AG04449 (cell line): Measurements from ENCODE around the gene RIPOR3.

Experiments used
- CTCF ChIA-PET: fragments of 350-600 bp; formaldehyde crosslinking; extraction: SDS; loops from one replicate; lab custom pipeline; 2021; ENCODE audit warnings: antibody characterized with exemption; lab: Yijun Ruan, JAX
- POLR2A ChIA-PET: fragments of 400-600, 350-600 bp; formaldehyde crosslinking; extraction: SDS; loops from one replicate; lab custom pipeline; 2020; ENCODE audit warnings: antibody characterized with exemption, inconsistent platforms; lab: Yijun Ruan, JAX
- DNase-seq: peaks from one replicate; pipeline ENCODE4 v3.0.0-alpha.2; 2010; ENCODE audit warnings: low read depth, low spot score
- H3K4me3 ChIP-seq: 2 replicates; pipeline ENCODE4 v1.5.1; 2011; ENCODE audit warnings: low read depth, mild to moderate bottlenecking, control low read depth, low read length
- TF ChIP-seq, protein P1 (sequence below): IDR thresholded peaks from one replicate; pipeline ENCODE4 v1.5.1; 2011; ENCODE audit warnings: mild to moderate bottlenecking, moderate library complexity, low read length, control low read depth, inconsistent platforms; ENCODE audit not compliant: insufficient read depth; ENCODE audit errors: missing control alignments

RIPOR3 gene

DNA sequence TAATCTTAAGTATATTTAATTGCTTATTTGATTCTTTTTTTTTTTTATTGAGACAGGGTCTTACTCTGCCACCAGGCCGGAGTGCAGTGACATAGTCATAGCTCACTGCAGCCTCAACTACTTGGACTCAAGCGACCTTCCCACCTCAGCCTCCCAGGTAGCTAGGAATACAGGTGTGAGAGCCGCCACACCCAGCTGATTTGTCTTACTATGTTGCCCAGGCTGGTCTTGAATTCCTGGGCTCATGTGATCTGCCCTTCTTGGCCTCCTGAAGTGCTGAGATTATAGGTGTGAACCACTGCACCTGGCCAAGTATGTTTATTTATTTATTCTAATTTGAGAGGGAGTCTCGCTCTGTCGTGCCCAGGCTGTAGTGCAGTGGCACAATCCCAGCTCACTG is 142.9 kb downstream of the RIPOR3 start:
- ChIA-PET POLR2A (interaction anchor here (0.7 kb wide), 1 partner anchor 324 kb away, joined by 3 read pairs; no protein-coding TSS in a partner anchor), CTCF (interaction anchor here (1.0 to 1.7 kb wide), 4 partner anchors 13 to 463 kb away, joined by 3 to 4 read pairs (median 4); no protein-coding TSS in a partner anchor)
- TF ChIP-seq, protein P1, sequence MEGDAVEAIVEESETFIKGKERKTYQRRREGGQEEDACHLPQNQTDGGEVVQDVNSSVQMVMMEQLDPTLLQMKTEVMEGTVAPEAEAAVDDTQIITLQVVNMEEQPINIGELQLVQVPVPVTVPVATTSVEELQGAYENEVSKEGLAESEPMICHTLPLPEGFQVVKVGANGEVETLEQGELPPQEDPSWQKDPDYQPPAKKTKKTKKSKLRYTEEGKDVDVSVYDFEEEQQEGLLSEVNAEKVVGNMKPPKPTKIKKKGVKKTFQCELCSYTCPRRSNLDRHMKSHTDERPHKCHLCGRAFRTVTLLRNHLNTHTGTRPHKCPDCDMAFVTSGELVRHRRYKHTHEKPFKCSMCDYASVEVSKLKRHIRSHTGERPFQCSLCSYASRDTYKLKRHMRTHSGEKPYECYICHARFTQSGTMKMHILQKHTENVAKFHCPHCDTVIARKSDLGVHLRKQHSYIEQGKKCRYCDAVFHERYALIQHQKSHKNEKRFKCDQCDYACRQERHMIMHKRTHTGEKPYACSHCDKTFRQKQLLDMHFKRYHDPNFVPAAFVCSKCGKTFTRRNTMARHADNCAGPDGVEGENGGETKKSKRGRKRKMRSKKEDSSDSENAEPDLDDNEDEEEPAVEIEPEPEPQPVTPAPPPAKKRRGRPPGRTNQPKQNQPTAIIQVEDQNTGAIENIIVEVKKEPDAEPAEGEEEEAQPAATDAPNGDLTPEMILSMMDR, result no peak
- H3K4me3 ChIP-seq, result no peak overlapping the region
- no peak for DNase-seq

DNA sequence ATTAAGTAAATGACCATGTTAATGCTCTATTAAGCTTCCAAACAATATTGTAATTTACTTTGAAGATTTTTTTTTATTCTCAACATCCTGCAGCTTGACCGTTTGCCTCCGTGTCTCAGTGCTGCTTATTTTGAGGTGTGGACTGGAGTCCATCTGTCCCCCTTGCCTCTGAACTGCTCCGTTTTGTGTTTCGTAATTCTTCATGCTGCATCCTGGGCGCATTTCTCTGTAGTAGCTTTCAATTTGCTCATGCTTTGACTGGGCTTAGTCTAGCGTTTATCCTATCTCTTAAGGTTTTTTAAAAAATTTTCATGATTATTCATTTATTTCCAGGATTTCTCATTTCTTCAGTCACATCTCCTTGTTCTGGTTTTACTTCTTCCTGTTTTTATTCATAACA is 143.4 kb downstream of the RIPOR3 start:
- POLR2A ChIA-PET, result interaction anchor here (0.7 kb wide), 1 partner anchor 324 kb away, joined by 3 read pairs; no protein-coding TSS in a partner anchor
- TF ChIP-seq, protein P1, result no peak

DNA sequence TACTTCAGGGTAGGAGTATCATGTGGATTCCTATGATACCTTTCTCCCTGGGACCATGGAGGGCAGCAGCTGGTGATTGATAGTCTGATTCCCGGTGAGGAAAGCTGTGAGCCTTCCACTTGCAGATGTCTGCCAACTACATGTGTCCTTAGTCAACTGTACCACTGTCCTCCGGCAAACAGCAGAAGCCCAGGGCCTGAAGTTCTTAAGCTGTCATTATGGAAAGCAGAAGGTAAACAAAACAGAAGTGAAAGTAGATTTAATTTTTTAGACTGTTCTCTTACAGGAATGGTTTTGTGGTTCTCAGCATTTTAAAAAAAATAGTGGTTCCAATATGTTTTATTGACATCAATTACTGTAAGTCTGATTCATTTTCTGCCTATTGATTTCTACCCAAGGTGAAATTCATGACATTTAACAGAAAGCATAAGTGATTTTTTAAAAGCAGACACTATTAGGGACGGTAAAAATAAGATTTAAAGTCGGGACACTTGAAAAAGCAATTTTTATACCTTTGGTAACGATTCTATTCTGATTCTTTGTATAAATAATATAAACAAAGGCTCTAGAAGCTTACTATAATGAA is 144.5 kb downstream of the RIPOR3 start:
- POLR2A ChIA-PET, result no interaction called here
- TF ChIP-seq, protein P1, result no peak
- H3K4me3 ChIP-seq, result no peak overlapping the region
- CTCF ChIA-PET, result interaction anchor here (0.6 to 1.5 kb wide), 7 partner anchors 10 to 203 kb away, joined by 3 to 4 read pairs (median 3); no protein-coding TSS in a partner anchor
- no peak for DNase-seq

More for the DNA sequence above, 143.4 kb downstream of the RIPOR3 start:
- CTCF ChIA-PET, result interaction anchor here (1.0 to 1.7 kb wide), 5 partner anchors 12 to 462 kb away, joined by 3 to 4 read pairs (median 3); no protein-coding TSS in a partner anchor
- H3K4me3 ChIP-seq, result no peak overlapping the region
- no peak for DNase-seq

DNA sequence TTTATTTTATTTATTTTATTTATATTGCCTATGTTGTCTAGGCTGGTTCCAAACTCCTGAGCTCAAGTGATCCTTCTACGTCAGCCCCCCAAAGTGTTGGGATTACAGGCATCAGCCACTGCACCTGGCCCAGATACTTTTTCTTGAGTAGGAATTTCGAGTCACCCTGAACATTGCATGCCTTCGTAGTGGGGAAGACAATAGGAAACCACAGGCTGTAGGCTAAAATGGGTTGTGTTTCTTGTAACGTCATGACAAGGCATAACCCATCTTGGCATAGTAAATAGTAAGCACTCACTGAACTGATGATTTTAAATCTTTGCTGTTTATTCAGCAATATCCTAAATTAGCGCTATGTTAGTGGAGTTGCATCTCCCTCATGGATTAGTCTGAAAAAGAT is 146.2 kb downstream of the RIPOR3 start:
- POLR2A ChIA-PET, result no interaction called here
- no peak overlapping the region for H3K4me3 ChIP-seq
- CTCF ChIA-PET, result interaction anchor here (1.3 kb wide), 1 partner anchor 11 kb away, joined by 4 read pairs; no protein-coding TSS in a partner anchor
- no peak for DNase-seq
- TF ChIP-seq, protein P1, result no peak

DNA sequence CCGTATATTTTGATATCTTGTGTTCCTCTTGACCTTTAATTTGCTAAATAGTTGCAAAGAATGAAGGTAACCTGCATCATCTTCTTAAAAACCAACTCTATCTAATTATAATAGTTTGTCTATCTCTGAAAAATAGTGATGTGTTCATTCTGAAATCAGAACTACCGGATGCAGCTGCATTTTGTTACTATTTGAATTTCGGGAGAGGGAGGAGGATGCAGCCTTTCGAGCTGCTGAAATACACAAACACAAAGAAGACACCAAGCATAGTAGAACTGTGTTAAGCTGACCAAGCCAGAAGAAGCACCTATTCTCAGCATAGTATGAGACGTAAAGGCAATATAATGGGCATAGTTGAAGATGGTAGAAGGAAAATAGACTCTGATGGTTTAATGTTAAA is 148.0 kb downstream of the RIPOR3 start:
- POLR2A ChIA-PET, result no interaction called here

DNA sequence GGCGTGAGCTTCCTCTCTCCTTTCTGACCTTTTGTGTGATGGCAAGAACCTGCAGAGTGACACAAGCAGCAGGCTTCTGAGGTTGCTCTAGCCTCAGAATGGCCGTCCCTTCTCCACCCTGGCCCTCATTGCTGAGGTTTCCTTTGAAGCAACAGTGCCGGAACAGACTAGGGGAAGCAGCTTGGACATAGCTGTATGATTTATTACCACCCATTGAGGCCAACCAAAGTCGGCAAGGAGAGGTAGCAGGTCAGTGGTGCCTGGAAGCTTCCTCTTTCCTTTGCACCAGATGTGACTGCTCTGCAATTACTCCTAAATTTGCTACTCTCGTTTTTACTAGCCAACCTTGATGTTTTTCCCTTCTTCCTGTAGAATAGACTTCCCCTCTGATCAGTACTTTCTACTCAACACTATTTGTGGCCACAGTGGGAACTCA is 149.7 kb downstream of the RIPOR3 start:
- ChIA-PET CTCF (interaction anchor here (1.2 to 2.0 kb wide), 3 partner anchors 9 to 47 kb away, joined by 3 to 6 read pairs (median 3); no protein-coding TSS in a partner anchor), POLR2A (no interaction called here)
- no peak overlapping the region for H3K4me3 ChIP-seq
- no peak for DNase-seq
- TF ChIP-seq, protein P1, result no peak

More for the DNA sequence above, 148.0 kb downstream of the RIPOR3 start:
- DNase-seq, result no peak
- H3K4me3 ChIP-seq, result no peak overlapping the region
- TF ChIP-seq, protein P1, result no peak
- CTCF ChIA-PET, result no interaction called here
